Measurements from ENCODE around the gene EIF3B. TPM values are rescaled to one million over a fixed set of nuclear protein-coding genes. Genes with fewer than 3 reads are reported as not detected.
A peak's percentile ranks its signal among the peaks of the same experiment; 100 is the strongest.
"Not testable (repeated sequence)": the region's sequence is repeated elsewhere in the genome, so short reads cannot be mapped to it uniquely, and the experiment has no call there.

EIF3B gene
- total RNA-seq, 1 donor from 2014 or later, result 84.9 TPM

GRCh38 chr7:2331707-2332106 lies 22.9 kb upstream of the EIF3B start:
- no peaks in the 10 kb centered on the region for H3K36me3 ChIP-seq
- no peak for DNase-seq (ENCODE audit: low spot score in 2 of 2)
- H3K27me3 ChIP-seq, result no peaks in the 10 kb centered on the region
- TF ChIP-seq, protein P1, sequence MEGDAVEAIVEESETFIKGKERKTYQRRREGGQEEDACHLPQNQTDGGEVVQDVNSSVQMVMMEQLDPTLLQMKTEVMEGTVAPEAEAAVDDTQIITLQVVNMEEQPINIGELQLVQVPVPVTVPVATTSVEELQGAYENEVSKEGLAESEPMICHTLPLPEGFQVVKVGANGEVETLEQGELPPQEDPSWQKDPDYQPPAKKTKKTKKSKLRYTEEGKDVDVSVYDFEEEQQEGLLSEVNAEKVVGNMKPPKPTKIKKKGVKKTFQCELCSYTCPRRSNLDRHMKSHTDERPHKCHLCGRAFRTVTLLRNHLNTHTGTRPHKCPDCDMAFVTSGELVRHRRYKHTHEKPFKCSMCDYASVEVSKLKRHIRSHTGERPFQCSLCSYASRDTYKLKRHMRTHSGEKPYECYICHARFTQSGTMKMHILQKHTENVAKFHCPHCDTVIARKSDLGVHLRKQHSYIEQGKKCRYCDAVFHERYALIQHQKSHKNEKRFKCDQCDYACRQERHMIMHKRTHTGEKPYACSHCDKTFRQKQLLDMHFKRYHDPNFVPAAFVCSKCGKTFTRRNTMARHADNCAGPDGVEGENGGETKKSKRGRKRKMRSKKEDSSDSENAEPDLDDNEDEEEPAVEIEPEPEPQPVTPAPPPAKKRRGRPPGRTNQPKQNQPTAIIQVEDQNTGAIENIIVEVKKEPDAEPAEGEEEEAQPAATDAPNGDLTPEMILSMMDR (IDR thresholded peaks at IDR 0.05), result no peak
- no peak overlapping the region for H3K4me3 ChIP-seq
- H3K9me3 ChIP-seq, result no peaks in the 10 kb centered on the region
- no peaks in the 10 kb centered on the region for H3K4me1 ChIP-seq
- H3K27ac ChIP-seq, result no peak overlapping the region
- intact Hi-C loops (cut with DNase I), result no loop called here

- intact Hi-C loops (cut with DNase I); DNase-seq (ENCODE audit: low spot score in 2 of 2); H3K4me3 ChIP-seq; H3K36me3 ChIP-seq; H3K27me3 ChIP-seq; H3K9me3 ChIP-seq; H3K4me1 ChIP-seq; H3K27ac ChIP-seq: not testable (repeated sequence)
These were observed 21.9 kb upstream of the EIF3B start for GRCh38 chr7:2332606-2333231.

GRCh38 chr7:2336626-2337299 lies 17.9 kb upstream of the EIF3B start:
- H3K36me3 ChIP-seq, result no peaks in the 10 kb centered on the region
- no peak overlapping the region for H3K27ac ChIP-seq
- intact Hi-C loops (cut with DNase I), result no loop called here
- no peak overlapping the region for H3K4me3 ChIP-seq
- H3K4me1 ChIP-seq, result no peaks in the 10 kb centered on the region
- H3K9me3 ChIP-seq, result no peaks in the 10 kb centered on the region
- TF ChIP-seq, protein P1 (IDR thresholded peaks at IDR 0.05), result no peak
- DNase-seq (ENCODE audit: low spot score in 2 of 2), result no peak
- H3K27me3 ChIP-seq, result no peaks in the 10 kb centered on the region

- intact Hi-C loops (cut with DNase I), result loop anchor here (2.0 kb wide), 1 partner anchor 769 kb away; no protein-coding TSS in a partner anchor
- Histone ChIP-seq H3K4me3 (peak overlapping the region; percentile 36 to 41), H3K27ac (peak overlapping the region in 1 of 2 donors; percentile 45)
- not testable (repeated sequence) for H3K9me3 ChIP-seq; H3K27me3 ChIP-seq; DNase-seq (ENCODE audit: low spot score in 2 of 2); H3K36me3 ChIP-seq; H3K4me1 ChIP-seq
These were observed 7.1 kb upstream of the EIF3B start for GRCh38 chr7:2347351-2348063.

DNA sequence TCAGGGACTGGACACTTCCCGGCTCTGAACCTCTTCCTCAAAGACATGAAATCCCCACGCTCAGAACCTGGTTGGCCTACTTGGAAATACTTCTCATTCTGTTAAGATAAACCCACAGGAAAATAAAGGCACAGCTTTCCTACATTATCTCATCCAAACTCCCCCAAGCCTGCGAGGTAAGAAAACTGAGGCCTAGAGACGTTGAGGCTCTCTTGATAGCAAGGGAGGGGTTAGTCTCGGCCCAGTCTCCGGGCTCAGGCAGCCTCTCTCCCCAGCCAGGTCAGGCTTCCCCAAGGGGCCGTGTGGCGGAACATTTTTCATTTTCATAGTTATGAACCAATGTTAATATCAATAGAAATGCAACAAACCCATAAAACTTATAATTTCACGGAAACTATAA lies 4.6 kb upstream of the EIF3B start:
- H3K27me3 ChIP-seq, result no peaks in the 10 kb centered on the region
- no peak overlapping the region for H3K4me3 ChIP-seq
- no peak overlapping the region for H3K27ac ChIP-seq
- H3K36me3 ChIP-seq, result no peaks in the 10 kb centered on the region
- TF ChIP-seq, protein P1 (IDR thresholded peaks at IDR 0.05), result no peak
- no peaks in the 10 kb centered on the region for H3K9me3 ChIP-seq
- DNase-seq (ENCODE audit: low spot score in 2 of 2), result no peak
- peaks cover 5% of the 10 kb centered on the region in 2 donors for H3K4me1 ChIP-seq
- intact Hi-C loops (cut with DNase I), result loop anchor here (5.0 to 10.0 kb wide), 2 partner anchors 108 to 685 kb away; partner anchors contain the start of genes MRM2 and NUDT1

DNA sequence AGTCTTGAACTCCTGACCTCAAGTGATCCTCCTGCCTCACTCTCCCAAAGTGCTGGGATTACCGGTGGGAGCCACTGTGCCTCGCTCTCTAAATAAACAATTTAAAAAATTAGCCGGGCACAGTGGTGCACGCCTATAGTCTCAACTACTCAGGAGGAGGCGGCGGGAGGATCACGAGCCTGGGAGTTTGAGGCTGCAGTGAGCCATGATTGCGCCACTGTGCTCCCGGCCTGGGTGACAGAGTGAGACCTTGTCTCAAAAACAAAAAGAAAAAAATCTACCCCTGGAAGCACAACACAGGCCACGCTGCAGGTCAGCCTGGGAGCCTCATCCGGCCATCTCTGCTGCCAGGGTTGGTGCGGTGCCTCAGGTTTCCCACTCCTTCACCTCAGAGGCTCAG lies 3.8 kb upstream of the EIF3B start:
- H3K4me1 ChIP-seq, result peaks cover 6 to 9% of the 10 kb centered on the region in 2 donors
- intact Hi-C loops (cut with DNase I), result loop anchor here (5.0 to 10.0 kb wide), 2 partner anchors 109 to 686 kb away; partner anchors contain the start of genes MRM2 and NUDT1
- no peak for DNase-seq (ENCODE audit: low spot score in 2 of 2)
- TF ChIP-seq, protein P1 (IDR thresholded peaks at IDR 0.05), result no peak
- no peaks in the 10 kb centered on the region for H3K9me3 ChIP-seq
- H3K27ac ChIP-seq, result no peak overlapping the region
- no peaks in the 10 kb centered on the region for H3K36me3 ChIP-seq
- H3K27me3 ChIP-seq, result no peaks in the 10 kb centered on the region
- H3K4me3 ChIP-seq, result no peak overlapping the region

Data from ascending aorta (tissue), 2 donors.